Adrenal gland (tissue), 12 donors: ENCODE data around the gene SLC30A3. TPM values are rescaled to one million over a fixed set of nuclear protein-coding genes. Genes with fewer than 3 reads are reported as not detected.
"Not testable (repeated sequence)": the region's sequence is repeated elsewhere in the genome, so short reads cannot be mapped to it uniquely, and the experiment has no call there.

ENCODE experiments used
- DNase-seq, 7 donors: peaks; one replicate each; pipeline ENCODE4 v3.0.0-alpha.2; 2019 to 2020
- H3K27ac ChIP-seq, 5 donors: fragments of 200-600 bp; sonication (generic) in 4 of 5; 1 replicate in 3 of 5; 2 replicates in 2 of 5; pipeline versions ENCODE4 v1.5.1 to v1.8.0; 2016 to 2020; ENCODE audit warnings: mild to moderate bottlenecking in 1 of 5
- H3K27me3 ChIP-seq: fragments of 200-600 bp; 2 replicates; pipeline ENCODE4 v1.8.0; 2021
- H3K36me3 ChIP-seq, 2 donors: fragments of 200-600 bp; replicated peaks in 1 of 2; 1 replicate in 1 of 2; 2 replicates in 1 of 2; pipeline versions ENCODE4 v1.5.1 to v1.8.0; 2018 to 2022
- H3K4me1 ChIP-seq, 2 donors: fragments of 200-600 bp; replicated peaks in 1 of 2; 1 replicate in 1 of 2; 2 replicates in 1 of 2; pipeline versions ENCODE4 v1.5.1 to v1.8.0; 2018 to 2021
- H3K4me3 ChIP-seq, 4 donors: fragments of 200-600 bp; sonication (generic) in 3 of 4; one replicate each; pipeline ENCODE4 v1.5.1; 2016 to 2018
- H3K9me3 ChIP-seq, 3 donors: fragments of 200-600 bp; sonication (generic) in 1 of 3; replicated peaks in 1 of 3; 1 replicate in 2 of 3; 2 replicates in 1 of 3; pipeline versions ENCODE4 v1.5.1 to v1.8.0; 2016 to 2021
- POLR2A ChIP-seq, 2 donors: fragments of 450-650 bp; IDR thresholded peaks; one replicate each; pipeline ENCODE4 v1.6.1; 2017; ENCODE audit warnings: antibody characterized with exemption in 2 of 2, mild to moderate bottlenecking in 2 of 2, moderate library complexity in 1 of 2
- WGBS, 4 donors: extraction: QIAGEN DNeasy Blood & Tissue Kit in 2 of 4; methylation state at CpG; one replicate each; pipeline versions ENCODE4 v1.1.5 to v1.1.7; 2013 to 2017; 5-methylcytosine and 5-hydroxymethylcytosine counted together
- intact Hi-C, 2 donors: fragments of 100-400 bp; cut with DNase I; formaldehyde crosslinking; loops; one replicate each; pipeline versions ENCODE4 v1.14.1 to v1.15.0; 2022 to 2023
- polyA plus RNA-seq, 3 donors: library from polyadenylated mRNA; stranded (reverse); fragments of 200-250 nt in 2 of 3; fragments of 350-450 nt in 1 of 3; fragmentation: Illumina TruSeq in 1 of 3; extraction: RNeasy Lipid Tissue Mini Kit (QIAGEN cat#74804) in 1 of 3; gene quantifications; one replicate each; pipeline ENCODE4 v1.2.3, GENCODE V29; 2013 to 2014
- total RNA-seq, 9 donors: library from RNA; depleted of rRNA in 4 of 9; stranded (reverse); fragments of >200 nt in 4 of 9; fragments of 120-200 nt in 1 of 9; fragmentation: NEBNext Ultra II Directional in 1 of 9; extraction: Animal tissue kit (Norgen Biotek cat#: 25700) in 1 of 9; gene quantifications; one replicate each; pipeline versions ENCODE4 v1.1.0 to v1.2.4, GENCODE V29; 2013 to 2023
- TF ChIP-seq, protein P1 (sequence below), 6 experiments: fragments of 450-650 bp in 4 of 6; fragments of 200-600 bp in 2 of 6; sonication (generic) in 1 of 6; IDR thresholded peaks; 1 replicate in 5 of 6; 2 replicates in 1 of 6; pipeline versions ENCODE4 v1.5.1 to v1.8.0; 2016 to 2021; ENCODE audit warnings: antibody characterized with exemption in 6 of 6, mild to moderate bottlenecking in 2 of 6, moderate library complexity in 1 of 6
- donor health status: healthy with polysubstance abuse.
- donor health status: Bipolar disorder and iron deficiency.
- donor health status: DM: yes; HTN: yes; CAD: no.
- donor health status: DM: no; HTN: no; CAD: no.
- donor health status: DM: no; HTN: no; CAD: no.
- donor health status: DM: yes; HTN: yes; CAD: no.

SLC30A3 gene
- total and polyA plus RNA-seq, 12 donors = 0.27 to 5.6 (median 1.9) TPM; not detected in 1

- no peak overlapping the region for H3K27ac ChIP-seq
- H3K4me3 ChIP-seq = no peak overlapping the region
- H3K27me3 ChIP-seq = no peaks in the 10 kb centered on the region
- H3K9me3 ChIP-seq = no peaks in the 10 kb centered on the region
- intact Hi-C loops = no loop called here
- DNase-seq = no peak
- H3K36me3 ChIP-seq = no peaks in the 10 kb centered on the region
- TF ChIP-seq POLR2A (IDR thresholded peaks at IDR 0.05) = no peak
- TF ChIP-seq, protein P1, sequence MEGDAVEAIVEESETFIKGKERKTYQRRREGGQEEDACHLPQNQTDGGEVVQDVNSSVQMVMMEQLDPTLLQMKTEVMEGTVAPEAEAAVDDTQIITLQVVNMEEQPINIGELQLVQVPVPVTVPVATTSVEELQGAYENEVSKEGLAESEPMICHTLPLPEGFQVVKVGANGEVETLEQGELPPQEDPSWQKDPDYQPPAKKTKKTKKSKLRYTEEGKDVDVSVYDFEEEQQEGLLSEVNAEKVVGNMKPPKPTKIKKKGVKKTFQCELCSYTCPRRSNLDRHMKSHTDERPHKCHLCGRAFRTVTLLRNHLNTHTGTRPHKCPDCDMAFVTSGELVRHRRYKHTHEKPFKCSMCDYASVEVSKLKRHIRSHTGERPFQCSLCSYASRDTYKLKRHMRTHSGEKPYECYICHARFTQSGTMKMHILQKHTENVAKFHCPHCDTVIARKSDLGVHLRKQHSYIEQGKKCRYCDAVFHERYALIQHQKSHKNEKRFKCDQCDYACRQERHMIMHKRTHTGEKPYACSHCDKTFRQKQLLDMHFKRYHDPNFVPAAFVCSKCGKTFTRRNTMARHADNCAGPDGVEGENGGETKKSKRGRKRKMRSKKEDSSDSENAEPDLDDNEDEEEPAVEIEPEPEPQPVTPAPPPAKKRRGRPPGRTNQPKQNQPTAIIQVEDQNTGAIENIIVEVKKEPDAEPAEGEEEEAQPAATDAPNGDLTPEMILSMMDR (IDR thresholded peaks at IDR 0.05) = no peak
- H3K4me1 ChIP-seq = peaks cover 18 to 34% of the 10 kb centered on the region in 2 donors
- WGBS, 4 donors = 68 to 83% (median 69%) methylated on average over 3 of the region's 3 CpGs
Measured at GRCh38 chr2:27280826-27281225, 18.0 kb upstream of the SLC30A3 start.

GRCh38 chr2:27278010-27278409 lies 15.2 kb upstream of the SLC30A3 start:
- TF ChIP-seq POLR2A (IDR thresholded peaks at IDR 0.05) = no peak
- TF ChIP-seq, protein P1 (IDR thresholded peaks at IDR 0.05) = no peak
- peaks cover 15 to 40% of the 10 kb centered on the region in 2 donors for H3K4me1 ChIP-seq
- intact Hi-C loops = loop anchor here (10.0 kb wide), 1 partner anchor 183 kb away; no protein-coding TSS in a partner anchor
- no peaks in the 10 kb centered on the region for H3K36me3 ChIP-seq
- DNase-seq = no peak
- H3K27ac ChIP-seq = no peak overlapping the region
- H3K4me3 ChIP-seq = no peak overlapping the region
- H3K9me3 ChIP-seq = no peaks in the 10 kb centered on the region
- no peaks in the 10 kb centered on the region for H3K27me3 ChIP-seq
- 45 to 83% (median 56%) methylated on average over 1 of the region's 1 CpG for WGBS, 4 donors

DNA sequence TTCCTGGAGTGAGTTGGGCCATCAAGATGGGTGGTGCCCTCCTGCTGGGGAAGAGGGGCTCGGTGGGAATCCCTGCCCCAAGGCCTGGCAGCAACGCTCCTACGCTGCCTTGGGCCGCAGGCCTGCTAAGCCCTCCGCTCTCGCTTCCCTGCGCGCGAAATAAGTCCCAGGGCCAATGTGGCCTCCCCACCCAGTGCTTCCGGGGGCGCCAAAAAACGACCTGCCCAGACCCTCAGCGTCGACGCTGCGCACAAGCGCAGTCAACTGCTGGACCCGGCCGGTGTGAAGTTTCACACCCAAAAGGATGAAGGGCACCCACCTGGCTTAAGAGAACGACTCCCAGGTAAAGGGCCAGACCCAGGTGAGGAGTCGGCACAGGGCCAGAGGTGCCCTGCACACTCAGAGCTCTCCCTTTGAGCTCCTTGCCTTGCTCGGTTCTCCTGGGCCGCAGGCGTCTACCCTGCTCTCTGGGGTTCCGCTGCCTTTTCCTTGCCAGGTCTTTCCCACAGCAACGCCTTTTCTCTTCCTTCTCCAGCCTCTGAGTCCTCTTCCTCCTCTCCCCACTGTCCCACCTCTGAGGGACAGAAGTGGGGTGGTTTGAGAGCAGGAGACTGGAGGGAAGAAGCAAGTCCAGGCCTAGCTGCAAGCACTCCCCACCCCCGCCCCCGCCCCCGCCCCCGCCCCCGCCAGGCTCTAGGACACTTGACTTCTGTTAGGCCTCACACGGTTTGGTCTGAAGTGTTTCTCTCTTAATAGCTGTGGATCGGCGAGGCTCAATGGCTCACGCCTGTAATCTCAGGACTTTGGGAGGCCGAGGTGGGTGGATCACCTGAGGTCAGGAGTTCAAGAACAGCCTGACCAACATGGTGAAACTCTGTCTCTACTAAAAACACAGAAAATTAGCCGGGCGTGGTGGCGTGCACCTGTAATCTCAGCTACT lies 12.6 kb upstream of the SLC30A3 start, which contains the start of gene DNAJC5G:
DNAJC5G (plus strand) TSS at position 223 of the 940 bp plus-strand sequence. CDS start 1,296 bp downstream, outside the sequence.
- 84 to 88% (median 87%) methylated on average over 24 to 39 of the region's 39 CpGs for WGBS, 4 donors
- DNase-seq = no peak

GRCh38 chr2:27272537-27273522 lies 10.0 kb upstream of the SLC30A3 start:
- not testable (repeated sequence) for H3K36me3 ChIP-seq, H3K9me3 ChIP-seq, H3K4me3 ChIP-seq, H3K27me3 ChIP-seq, DNase-seq
- Histone ChIP-seq H3K27ac (peak overlapping the region in 2 of 5 donors; percentile 44 to 71), H3K4me1 (peaks cover 10 to 24% of the 10 kb centered on the region in 2 donors)
- WGBS, 4 donors = 75 to 88% (median 83%) methylated on average over 15 of the region's 15 CpGs
- intact Hi-C loops = loop anchor here (10.0 kb wide), 1 partner anchor 178 kb away; no protein-coding TSS in a partner anchor

More for the DNA sequence above, 12.6 kb upstream of the SLC30A3 start, which contains the start of gene DNAJC5G:
- Histone ChIP-seq H3K9me3 (no peaks in the 10 kb centered on the region), H3K27ac (peak within 1 kb of the TSS in 1 of 5 donors; percentile 71), H3K4me3 (no peak within 1 kb of the TSS), H3K36me3 (no peaks in the 10 kb centered on the region), H3K4me1 (peaks cover 10 to 29% of the 10 kb centered on the region in 2 donors), H3K27me3 (no peaks in the 10 kb centered on the region)
- intact Hi-C loops = loop anchor here (10.0 kb wide), 1 partner anchor 181 kb away; no protein-coding TSS in a partner anchor
- no peak for TF ChIP-seq POLR2A (IDR thresholded peaks at IDR 0.05)
- TF ChIP-seq, protein P1 (IDR thresholded peaks at IDR 0.05) = no peak
